NB4 (cell line): Measurements from ENCODE around the gene CMC2.
A peak's percentile ranks its signal among the peaks of the same experiment; 100 is the strongest.

Experiments
- DNase-seq: peaks from one replicate; pipeline ENCODE4 v3.0.0; 2010; ENCODE audit warnings: low read depth
- H3K4me3 ChIP-seq: one replicate; pipeline ENCODE4 v1.5.1; 2011; ENCODE audit warnings: mild to moderate bottlenecking, low read depth, low read length, moderate library complexity
- MYC ChIP-seq: IDR thresholded peaks from 2 replicates; pipeline ENCODE4 v1.6.1; 2011; ENCODE audit warnings: low read depth, low read length
- POLR2A ChIP-seq: IDR thresholded peaks from 2 replicates; pipeline ENCODE4 v1.6.1; 2011; ENCODE audit warnings: mild to moderate bottlenecking; ENCODE audit not compliant: insufficient read length; ENCODE audit errors: extremely low read depth
- TF ChIP-seq, protein P1 (sequence below): IDR thresholded peaks from one replicate; pipeline ENCODE4 v1.5.1; 2012; ENCODE audit warnings: low read depth, low read length
- TF ChIP-seq, protein P2 (sequence below): IDR thresholded peaks from 2 replicates; pipeline ENCODE4 v1.6.1; 2011; ENCODE audit warnings: low read depth, low read length

CMC2 gene

DNA sequence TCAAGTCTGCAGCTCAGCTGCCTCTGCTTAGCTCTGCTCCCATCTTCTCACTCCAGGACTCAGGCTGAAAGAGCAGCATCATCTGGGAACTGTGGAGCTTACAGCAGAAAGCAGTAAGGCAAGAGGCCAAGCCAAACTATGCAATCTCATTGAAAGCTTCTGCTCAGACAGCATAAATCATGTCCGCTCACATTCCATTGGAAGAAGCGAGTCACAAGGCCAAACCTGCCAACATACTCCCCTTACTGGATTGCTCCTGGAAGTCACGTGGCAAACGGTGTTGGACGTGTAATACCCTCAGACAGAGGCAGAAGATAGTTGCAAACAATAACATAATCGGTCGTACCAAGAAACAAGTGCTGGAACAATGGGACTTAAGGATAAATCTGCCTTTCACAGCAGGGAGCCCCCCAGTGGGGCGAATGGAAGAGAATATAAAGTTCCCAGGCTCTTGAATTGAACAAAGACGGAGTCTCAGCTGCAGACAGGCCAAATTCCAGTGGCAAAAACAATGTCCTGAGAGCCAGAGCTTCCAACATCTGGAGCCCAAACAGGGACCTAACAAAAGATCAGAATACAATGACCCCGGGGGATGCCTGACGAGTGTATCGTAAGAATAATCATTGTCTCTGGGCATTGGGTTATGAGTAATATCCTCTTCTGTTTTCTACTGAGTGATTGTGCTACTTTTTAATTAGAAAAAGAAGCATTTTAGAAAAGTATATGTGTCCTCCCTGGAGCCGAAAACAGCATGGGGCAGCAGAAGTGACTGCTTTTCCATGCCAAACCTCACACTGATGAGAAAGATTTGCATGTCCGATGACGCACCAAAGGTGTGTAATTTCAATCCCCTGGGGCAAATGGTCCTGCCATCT, 68.4 kb downstream of the CMC2 start:
- H3K4me3 ChIP-seq: no peak overlapping the region
- DNase-seq: no peak
- TF ChIP-seq, protein P1, sequence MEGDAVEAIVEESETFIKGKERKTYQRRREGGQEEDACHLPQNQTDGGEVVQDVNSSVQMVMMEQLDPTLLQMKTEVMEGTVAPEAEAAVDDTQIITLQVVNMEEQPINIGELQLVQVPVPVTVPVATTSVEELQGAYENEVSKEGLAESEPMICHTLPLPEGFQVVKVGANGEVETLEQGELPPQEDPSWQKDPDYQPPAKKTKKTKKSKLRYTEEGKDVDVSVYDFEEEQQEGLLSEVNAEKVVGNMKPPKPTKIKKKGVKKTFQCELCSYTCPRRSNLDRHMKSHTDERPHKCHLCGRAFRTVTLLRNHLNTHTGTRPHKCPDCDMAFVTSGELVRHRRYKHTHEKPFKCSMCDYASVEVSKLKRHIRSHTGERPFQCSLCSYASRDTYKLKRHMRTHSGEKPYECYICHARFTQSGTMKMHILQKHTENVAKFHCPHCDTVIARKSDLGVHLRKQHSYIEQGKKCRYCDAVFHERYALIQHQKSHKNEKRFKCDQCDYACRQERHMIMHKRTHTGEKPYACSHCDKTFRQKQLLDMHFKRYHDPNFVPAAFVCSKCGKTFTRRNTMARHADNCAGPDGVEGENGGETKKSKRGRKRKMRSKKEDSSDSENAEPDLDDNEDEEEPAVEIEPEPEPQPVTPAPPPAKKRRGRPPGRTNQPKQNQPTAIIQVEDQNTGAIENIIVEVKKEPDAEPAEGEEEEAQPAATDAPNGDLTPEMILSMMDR: no peak
- TF ChIP-seq, protein P2, sequence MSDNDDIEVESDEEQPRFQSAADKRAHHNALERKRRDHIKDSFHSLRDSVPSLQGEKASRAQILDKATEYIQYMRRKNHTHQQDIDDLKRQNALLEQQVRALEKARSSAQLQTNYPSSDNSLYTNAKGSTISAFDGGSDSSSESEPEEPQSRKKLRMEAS: no peak
- TF ChIP-seq MYC: no peak

DNA sequence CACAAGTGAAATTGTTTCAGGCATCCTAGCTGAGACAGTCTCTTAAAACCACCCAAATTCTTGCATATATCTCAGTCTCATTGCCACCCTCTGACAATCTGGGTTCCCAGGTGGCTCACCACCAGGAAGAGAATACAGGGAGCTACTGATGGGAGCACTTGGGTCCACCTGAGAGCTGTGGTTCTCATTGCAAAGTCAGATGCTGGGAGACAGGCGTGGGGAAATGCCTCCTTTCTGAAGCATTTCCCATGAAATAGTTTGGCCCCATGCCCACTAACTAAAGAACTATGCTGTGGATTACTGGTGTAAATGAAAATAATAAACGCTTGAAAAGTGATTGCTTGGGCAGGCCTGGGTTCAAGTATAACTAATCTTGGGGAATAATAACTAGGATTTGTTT, 70.3 kb downstream of the CMC2 start:
- DNase-seq: no peak
- no peak overlapping the region for H3K4me3 ChIP-seq
- TF ChIP-seq MYC: no peak
- TF ChIP-seq, protein P2: no peak
- TF ChIP-seq, protein P1: no peak
- no peak for TF ChIP-seq POLR2A

DNA sequence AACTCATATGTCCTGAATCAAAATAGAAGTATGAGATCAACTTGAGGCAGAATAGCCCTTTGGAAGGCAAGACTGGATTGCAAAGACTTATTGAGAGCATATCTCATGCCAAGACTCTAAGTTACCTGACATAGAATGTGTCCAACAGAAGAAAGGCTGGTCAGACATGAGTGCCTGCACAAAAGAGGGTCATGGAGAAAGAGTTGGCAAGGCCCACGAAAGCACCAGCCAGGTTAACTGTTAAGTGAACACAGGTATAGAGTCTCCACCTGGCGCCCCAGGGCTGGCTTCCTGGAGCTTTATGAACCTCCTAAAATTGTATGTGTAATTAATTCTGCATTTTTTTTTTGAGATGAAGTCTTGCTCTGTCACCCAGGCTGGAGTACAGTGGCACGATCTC, 71.0 kb downstream of the CMC2 start:
- TF ChIP-seq, protein P2: no peak
- no peak for TF ChIP-seq MYC
- TF ChIP-seq, protein P1: no peak
- TF ChIP-seq POLR2A: no peak
- H3K4me3 ChIP-seq: no peak overlapping the region
- no peak for DNase-seq

DNA sequence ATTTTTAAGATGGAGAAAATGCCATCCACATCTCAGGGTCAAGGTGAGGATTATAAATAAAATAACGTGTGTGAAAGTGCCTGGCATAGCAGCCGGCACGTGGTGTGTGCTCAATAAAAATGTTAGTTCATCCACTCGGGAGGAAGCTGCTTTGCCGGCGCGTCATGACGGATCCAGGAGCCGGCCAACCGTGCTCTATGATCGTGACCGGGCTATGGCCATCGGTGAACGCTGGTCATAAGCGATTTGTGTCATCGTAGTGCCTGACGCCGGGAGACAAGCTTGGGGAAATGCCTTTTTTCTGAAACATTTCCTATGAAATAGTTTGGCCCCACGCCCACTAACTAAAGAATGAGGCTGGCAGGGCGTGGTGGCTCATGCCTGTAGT, 74.0 kb downstream of the CMC2 start:
- no peak for TF ChIP-seq MYC
- TF ChIP-seq, protein P2: no peak
- DNase-seq: no peak
- no peak overlapping the region for H3K4me3 ChIP-seq

DNA sequence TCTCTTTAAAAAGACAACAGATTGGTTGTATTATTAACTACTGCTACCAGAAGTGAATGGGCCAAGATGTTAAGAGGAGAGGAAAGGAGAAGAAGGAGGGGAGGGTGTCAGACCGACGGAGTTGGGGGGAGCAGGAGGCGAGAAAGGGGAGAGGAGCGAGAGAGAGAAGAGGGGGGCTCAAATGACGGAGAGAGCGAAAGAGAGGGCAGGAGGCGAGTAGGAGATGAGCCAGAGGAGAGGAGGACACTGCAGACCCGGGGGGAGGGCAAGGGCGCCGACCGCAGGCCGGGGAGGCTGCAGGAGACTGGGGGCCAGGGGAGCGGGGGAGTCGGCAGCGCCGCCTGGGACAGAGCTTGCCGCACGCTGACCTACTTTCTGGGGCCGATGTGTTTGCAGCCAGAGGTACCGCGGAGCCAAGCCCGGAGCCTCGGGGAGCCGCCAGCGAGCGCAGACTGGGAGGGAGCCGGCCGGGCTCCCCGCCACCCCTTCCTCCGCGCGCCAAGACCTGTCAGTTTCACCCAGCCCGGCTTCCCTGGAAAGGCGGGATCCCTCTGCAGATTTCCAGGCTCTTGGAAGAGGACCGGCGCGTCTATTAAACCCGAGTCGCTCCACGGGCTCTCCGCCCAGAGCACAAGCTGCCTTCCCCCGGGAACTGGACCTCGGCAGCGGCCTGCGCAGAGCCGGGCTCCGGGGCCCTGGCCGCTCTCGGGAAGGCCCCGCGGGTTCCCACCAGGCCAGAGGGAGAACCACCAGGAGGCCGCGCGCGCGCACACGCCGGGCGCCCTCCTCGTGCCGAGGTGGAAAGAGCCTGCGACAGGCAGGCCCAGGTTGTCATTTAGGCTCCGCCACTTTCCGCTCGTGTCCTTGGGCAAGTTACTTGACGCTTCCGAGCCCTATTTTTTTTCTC, 74.6 kb downstream of the CMC2 start:
- TF ChIP-seq POLR2A (no peak), MYC (no peak)
- TF ChIP-seq, protein P1: peak; percentile 1
- TF ChIP-seq, protein P2: no peak
- DNase-seq: peak; percentile 53
- no peak overlapping the region for H3K4me3 ChIP-seq
